ENCODE measurements around the gene HES3. TPM values are rescaled to one million over a fixed set of nuclear protein-coding genes. Genes with fewer than 3 reads are reported as not detected.
A peak's percentile ranks its signal among the peaks of the same experiment; 100 is the strongest.

HES3 gene
- total RNA-seq, 1 donor from 2014 or later, result not detected

DNA sequence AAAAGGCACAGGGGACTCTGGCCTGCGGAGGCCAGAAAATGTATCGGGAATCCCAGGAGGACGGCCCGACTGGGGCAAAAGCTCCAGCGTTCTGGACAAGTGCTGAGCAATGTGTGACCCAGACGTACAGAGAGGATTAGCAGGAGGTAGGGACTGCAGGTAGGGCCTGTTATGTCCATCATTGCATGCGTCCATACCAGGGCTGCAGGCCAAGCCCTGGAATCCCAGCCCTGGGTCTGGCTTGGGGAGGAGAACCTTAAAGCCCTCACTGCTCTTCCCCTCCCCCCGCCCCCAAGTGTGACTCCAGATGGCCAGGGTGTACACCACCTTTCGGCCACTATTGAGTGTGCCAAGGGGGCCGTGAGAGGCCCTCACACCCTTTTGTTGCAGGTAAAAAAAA lies 36.1 kb upstream of the HES3 start:
- Histone ChIP-seq H3K27ac (no peak overlapping the region), H3K36me3 (no peaks in the 10 kb centered on the region), H3K4me3 (no peak overlapping the region), H3K9me3 (no peaks in the 10 kb centered on the region), H3K27me3 (no peaks in the 10 kb centered on the region), H3K4me1 (peaks cover 52% of the 10 kb centered on the region)
- no peak for DNase-seq (ENCODE audit: extremely low spot score in 2 of 2)
- TF ChIP-seq POLR2AphosphoS5 (IDR thresholded peaks at IDR 0.05; ENCODE audit: insufficient read depth in 1 of 2, low read depth in 1 of 2) (no peak), POLR2A (IDR thresholded peaks at IDR 0.05) (no peak)
- TF ChIP-seq, protein P1, sequence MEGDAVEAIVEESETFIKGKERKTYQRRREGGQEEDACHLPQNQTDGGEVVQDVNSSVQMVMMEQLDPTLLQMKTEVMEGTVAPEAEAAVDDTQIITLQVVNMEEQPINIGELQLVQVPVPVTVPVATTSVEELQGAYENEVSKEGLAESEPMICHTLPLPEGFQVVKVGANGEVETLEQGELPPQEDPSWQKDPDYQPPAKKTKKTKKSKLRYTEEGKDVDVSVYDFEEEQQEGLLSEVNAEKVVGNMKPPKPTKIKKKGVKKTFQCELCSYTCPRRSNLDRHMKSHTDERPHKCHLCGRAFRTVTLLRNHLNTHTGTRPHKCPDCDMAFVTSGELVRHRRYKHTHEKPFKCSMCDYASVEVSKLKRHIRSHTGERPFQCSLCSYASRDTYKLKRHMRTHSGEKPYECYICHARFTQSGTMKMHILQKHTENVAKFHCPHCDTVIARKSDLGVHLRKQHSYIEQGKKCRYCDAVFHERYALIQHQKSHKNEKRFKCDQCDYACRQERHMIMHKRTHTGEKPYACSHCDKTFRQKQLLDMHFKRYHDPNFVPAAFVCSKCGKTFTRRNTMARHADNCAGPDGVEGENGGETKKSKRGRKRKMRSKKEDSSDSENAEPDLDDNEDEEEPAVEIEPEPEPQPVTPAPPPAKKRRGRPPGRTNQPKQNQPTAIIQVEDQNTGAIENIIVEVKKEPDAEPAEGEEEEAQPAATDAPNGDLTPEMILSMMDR (IDR thresholded peaks at IDR 0.05), result no peak
- intact Hi-C loops (cut with DNase I), result no loop called here

DNA sequence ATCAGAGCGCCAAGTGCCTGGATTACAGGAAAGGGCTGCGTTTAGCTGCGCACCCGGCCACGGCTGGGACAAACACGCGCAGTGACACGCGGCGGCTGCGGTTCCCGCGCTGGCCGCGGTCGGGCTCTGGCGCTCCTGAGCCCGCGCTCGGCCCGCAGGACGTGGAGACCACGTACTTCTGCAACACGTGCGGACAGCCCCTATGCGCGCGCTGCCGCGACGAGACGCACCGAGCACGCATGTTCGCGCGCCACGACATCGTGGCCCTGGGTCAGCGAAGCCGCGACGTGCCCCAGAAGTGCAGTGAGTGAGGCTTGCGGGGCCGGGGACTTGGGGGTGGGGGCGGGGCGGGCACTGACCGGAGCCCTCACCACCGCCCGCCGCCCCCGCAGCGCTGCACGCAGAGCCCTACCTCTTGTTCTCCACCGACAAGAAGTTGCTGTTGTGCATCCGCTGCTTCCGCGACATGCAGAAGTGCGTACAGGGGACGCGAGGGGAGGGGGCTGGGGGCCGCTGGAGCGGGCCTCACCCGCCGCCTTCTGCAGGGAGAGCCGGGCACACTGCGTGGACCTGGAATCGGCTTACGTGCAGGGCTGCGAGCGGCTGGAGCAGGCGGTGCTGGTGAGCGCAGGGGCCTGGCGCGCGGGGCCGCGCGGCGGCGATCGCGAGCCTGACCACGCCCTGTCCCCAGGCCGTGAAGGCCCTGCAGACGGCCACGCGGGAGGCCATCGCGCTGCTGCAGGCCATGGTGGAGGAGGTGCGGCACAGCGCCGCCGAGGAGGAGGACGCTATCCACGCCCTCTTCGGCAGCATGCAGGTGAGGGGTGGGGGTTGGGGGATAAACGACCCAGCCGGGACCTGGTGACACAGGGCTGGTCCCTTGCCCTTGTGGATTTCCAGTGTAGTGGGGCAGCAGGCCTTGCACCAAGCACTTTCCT lies 35.0 kb upstream of the HES3 start:
- no peak for DNase-seq (ENCODE audit: extremely low spot score in 2 of 2)
- no peaks in the 10 kb centered on the region for H3K36me3 ChIP-seq
- TF ChIP-seq, protein P1 (IDR thresholded peaks at IDR 0.05), result peak; percentile 13 to 44 (median 38)
- TF ChIP-seq POLR2A (IDR thresholded peaks at IDR 0.05), result no peak
- TF ChIP-seq POLR2AphosphoS5 (IDR thresholded peaks at IDR 0.05; ENCODE audit: insufficient read depth in 1 of 2, low read depth in 1 of 2), result no peak
- intact Hi-C loops (cut with DNase I), result no loop called here
- H3K4me3 ChIP-seq, result peak overlapping the region; percentile 40 to 41
- H3K27ac ChIP-seq, result no peak overlapping the region
- H3K27me3 ChIP-seq, result no peaks in the 10 kb centered on the region
- H3K9me3 ChIP-seq, result no peaks in the 10 kb centered on the region
- H3K4me1 ChIP-seq, result peaks cover 52% of the 10 kb centered on the region

DNA sequence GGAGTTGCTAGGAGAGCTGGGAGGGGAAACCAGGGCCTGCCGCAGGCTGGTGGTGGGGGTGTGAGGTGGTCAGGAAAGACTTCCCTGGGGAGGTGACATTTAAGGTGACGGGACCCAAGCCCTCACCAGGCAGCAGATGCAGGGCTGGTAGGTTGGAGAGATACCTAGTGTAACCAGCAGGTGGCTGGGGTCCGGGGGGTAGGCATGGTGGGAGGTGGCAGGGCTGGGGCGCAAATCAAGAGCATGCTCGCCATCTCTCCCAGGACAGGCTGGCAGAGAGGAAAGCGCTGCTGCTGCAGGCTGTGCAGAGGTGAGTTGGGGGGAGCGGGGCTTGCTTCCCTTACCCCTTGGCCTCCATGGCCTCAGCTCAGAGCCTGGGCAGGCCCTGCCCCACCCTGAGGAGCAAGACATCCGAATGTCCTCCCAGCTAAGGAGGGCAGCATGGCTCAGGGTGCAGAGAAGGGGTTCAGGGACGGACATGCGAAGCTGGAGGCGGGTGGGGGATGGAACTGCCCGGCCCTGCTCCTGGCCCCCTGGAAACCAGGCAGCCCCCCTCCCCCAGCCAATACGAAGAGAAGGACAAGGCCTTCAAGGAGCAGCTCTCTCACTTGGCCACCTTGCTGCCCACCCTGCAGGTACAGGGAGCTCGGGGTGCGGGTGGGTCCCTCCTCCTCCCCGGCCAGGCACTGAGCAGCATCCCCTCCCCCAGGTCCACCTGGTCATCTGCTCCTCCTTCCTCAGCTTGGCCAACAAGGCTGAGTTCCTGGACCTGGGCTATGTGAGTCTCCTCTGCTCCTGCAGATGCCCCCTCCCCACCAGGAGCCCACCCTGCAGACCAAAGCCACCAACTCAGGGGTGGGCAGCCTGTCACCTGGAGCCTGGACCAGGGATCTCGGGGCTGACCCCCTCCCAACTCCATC lies 34.1 kb upstream of the HES3 start:
- Histone ChIP-seq H3K4me3 (no peak overlapping the region), H3K4me1 (peaks cover 46% of the 10 kb centered on the region), H3K27me3 (no peaks in the 10 kb centered on the region), H3K36me3 (no peaks in the 10 kb centered on the region), H3K27ac (no peak overlapping the region), H3K9me3 (no peaks in the 10 kb centered on the region)
- no peak for DNase-seq (ENCODE audit: extremely low spot score in 2 of 2)
- intact Hi-C loops (cut with DNase I), result no loop called here
- no peak for TF ChIP-seq POLR2AphosphoS5 (IDR thresholded peaks at IDR 0.05; ENCODE audit: insufficient read depth in 1 of 2, low read depth in 1 of 2)
- TF ChIP-seq, protein P1 (IDR thresholded peaks at IDR 0.05), result no peak
- no peak for TF ChIP-seq POLR2A (IDR thresholded peaks at IDR 0.05)

DNA sequence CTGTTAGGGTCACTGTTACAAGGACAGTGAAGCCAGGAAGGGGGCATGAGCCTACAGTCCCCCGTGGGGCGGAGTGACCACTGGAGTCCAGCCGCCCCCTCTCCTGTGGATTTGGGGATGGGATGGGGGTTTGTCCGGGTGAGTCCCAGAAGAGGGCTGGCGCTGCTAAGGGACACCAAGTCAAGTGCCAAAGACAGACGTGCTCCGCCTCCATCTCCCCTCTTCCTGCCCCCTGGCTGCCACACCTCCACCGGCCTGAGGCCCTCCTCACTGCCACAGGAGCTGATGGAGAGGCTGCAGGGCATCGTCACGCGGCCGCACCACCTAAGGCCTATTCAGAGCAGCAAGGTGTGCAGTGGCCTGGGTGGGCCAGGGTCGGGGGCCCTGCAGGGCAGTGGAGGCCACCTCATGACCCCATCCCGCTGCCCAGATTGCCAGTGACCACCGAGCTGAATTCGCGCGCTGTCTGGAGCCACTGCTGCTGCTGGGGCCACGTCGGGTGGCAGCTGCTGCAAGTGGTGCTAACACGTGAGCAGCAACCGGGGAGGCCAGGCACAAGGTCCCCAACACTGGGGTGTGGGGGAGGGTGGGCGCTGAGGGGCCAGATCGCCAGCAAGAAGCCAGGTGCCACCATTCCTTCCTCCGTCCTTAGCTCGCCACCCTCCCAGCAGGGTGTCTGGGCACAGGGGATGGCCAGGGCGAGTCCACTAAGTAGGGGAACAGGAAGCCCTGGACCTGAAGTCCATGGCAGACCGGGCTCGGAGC lies 33.2 kb upstream of the HES3 start:
- no peak overlapping the region for H3K27ac ChIP-seq
- no peaks in the 10 kb centered on the region for H3K27me3 ChIP-seq
- H3K4me1 ChIP-seq, result peaks cover 38% of the 10 kb centered on the region
- intact Hi-C loops (cut with DNase I), result no loop called here
- no peak for DNase-seq (ENCODE audit: extremely low spot score in 2 of 2)
- H3K4me3 ChIP-seq, result no peak overlapping the region
- H3K9me3 ChIP-seq, result no peaks in the 10 kb centered on the region
- no peaks in the 10 kb centered on the region for H3K36me3 ChIP-seq
- TF ChIP-seq POLR2AphosphoS5 (IDR thresholded peaks at IDR 0.05; ENCODE audit: insufficient read depth in 1 of 2, low read depth in 1 of 2), result no peak
- TF ChIP-seq POLR2A (IDR thresholded peaks at IDR 0.05), result no peak
- TF ChIP-seq, protein P1 (IDR thresholded peaks at IDR 0.05), result no peak

Measured in vagina (tissue), 2 donors.